HT1080 (cell line): Measurements from ENCODE around the gene CNTNAP2. TPM values are rescaled to one million over a fixed set of nuclear protein-coding genes. Genes with fewer than 3 reads are reported as not detected.

Experiments
- DNase-seq: peaks from one replicate; pipeline ENCODE4 v3.0.0-alpha.2; 2015; ENCODE audit warnings: low read depth
- total RNA-seq: library from RNA; depleted of rRNA; stranded (reverse); fragments of >200 nt; shearing (Covaris generic); gene quantifications from 2 replicates; pipeline ENCODE4 v1.2.3, GENCODE V29; 2014

Gene CNTNAP2
- total RNA-seq, 1 experiment from 2014 or later = not detected

GRCh38 chr7:146290746-146291145, 174.1 kb downstream of the CNTNAP2 start:
- DNase-seq = no peak

GRCh38 chr7:146291900-146292299, 175.3 kb downstream of the CNTNAP2 start:
- no peak for DNase-seq

GRCh38 chr7:146296028-146296427, 179.4 kb downstream of the CNTNAP2 start:
- no peak for DNase-seq

- DNase-seq = no peak
Measured at GRCh38 chr7:146314962-146315361, 198.4 kb downstream of the CNTNAP2 start.

GRCh38 chr7:146319629-146320028, 203.0 kb downstream of the CNTNAP2 start:
- DNase-seq = no peak

- DNase-seq = no peak
Measured at GRCh38 chr7:146321301-146321700, 204.7 kb downstream of the CNTNAP2 start.

GRCh38 chr7:146331369-146331768, 214.8 kb downstream of the CNTNAP2 start:
- DNase-seq = no peak

GRCh38 chr7:146345251-146345650, 228.7 kb downstream of the CNTNAP2 start:
- no peak for DNase-seq

GRCh38 chr7:146346096-146346495, 229.5 kb downstream of the CNTNAP2 start:
- no peak for DNase-seq

GRCh38 chr7:146355216-146355615, 238.6 kb downstream of the CNTNAP2 start:
- no peak for DNase-seq

GRCh38 chr7:146359176-146359575, 242.6 kb downstream of the CNTNAP2 start:
- no peak for DNase-seq

- peak; percentile 74 for DNase-seq
Measured at GRCh38 chr7:146366938-146367337, 250.3 kb downstream of the CNTNAP2 start.

GRCh38 chr7:146370171-146370570, 253.6 kb downstream of the CNTNAP2 start:
- DNase-seq = no peak

- peak; percentile 8 for DNase-seq
Measured at GRCh38 chr7:146375170-146375569, 258.6 kb downstream of the CNTNAP2 start.

- no peak for DNase-seq
Measured at GRCh38 chr7:146378196-146378595, 261.6 kb downstream of the CNTNAP2 start.

GRCh38 chr7:146387140-146387539, 270.5 kb downstream of the CNTNAP2 start:
- DNase-seq = peak; percentile 5

- DNase-seq = no peak
Measured at GRCh38 chr7:146388928-146389327, 272.3 kb downstream of the CNTNAP2 start.

GRCh38 chr7:146393346-146393745, 276.7 kb downstream of the CNTNAP2 start:
- DNase-seq = no peak

GRCh38 chr7:146397141-146397540, 280.5 kb downstream of the CNTNAP2 start:
- no peak for DNase-seq

- no peak for DNase-seq
Measured at GRCh38 chr7:146401939-146402338, 285.3 kb downstream of the CNTNAP2 start.

- no peak for DNase-seq
Measured at GRCh38 chr7:146405737-146406136, 289.1 kb downstream of the CNTNAP2 start.

GRCh38 chr7:146411975-146412374, 295.4 kb downstream of the CNTNAP2 start:
- no peak for DNase-seq

GRCh38 chr7:146412781-146413180, 296.2 kb downstream of the CNTNAP2 start:
- DNase-seq = peak; percentile 18

- DNase-seq = no peak
Measured at GRCh38 chr7:146414373-146414772, 297.8 kb downstream of the CNTNAP2 start.
